ENCODE results near the gene FAAP20. TPM values are rescaled to one million over a fixed set of nuclear protein-coding genes. Genes with fewer than 3 reads are reported as not detected.

Gene FAAP20
- total RNA-seq, 1 experiment from 2014 or later, result 119 TPM

GRCh38 chr1:2209400-2210083, 15.0 kb upstream of the FAAP20 start:
- no peak overlapping the region for H2AK5ac ChIP-seq (ENCODE audit: insufficient read length, low read length)
- no peak overlapping the region for H3K18ac ChIP-seq (ENCODE audit: insufficient read length, low read depth, low read length)
- H4K5ac ChIP-seq (ENCODE audit: insufficient read length, low read depth, low read length), result no peak overlapping the region
- H3K14ac ChIP-seq (ENCODE audit: insufficient read depth, low read length), result no peak overlapping the region
- Mint-ChIP-seq H3K9me3 (no peaks in the 10 kb centered on the region), H3K27ac (peak overlapping the region in 1 of 3 experiments; percentile 83; a peak in 2 of 7 replicates), H3K4me1 (peaks cover 10 to 36% of the 10 kb centered on the region in 2 experiments), H3K36me3 (ENCODE audit: insufficient read depth in 1 of 3, low read depth in 3 of 3) (no peaks in the 10 kb centered on the region; a peak in 1 of 7 replicates), H3K4me3 (peak overlapping the region in 1 of 2 experiments; percentile 19; a peak in 1 of 5 replicates), H3K27me3 (ENCODE audit: low read depth) (peaks cover 13% of the 10 kb centered on the region)
- no peak overlapping the region for H4K8ac ChIP-seq (replicated peaks; ENCODE audit: insufficient read length, low read depth, low read length)
- no peak overlapping the region for H4K91ac ChIP-seq (ENCODE audit: insufficient read length, low read depth, low read length)
- no peak overlapping the region for H3K9ac ChIP-seq (ENCODE audit: extremely low read depth, insufficient read length, low read length)
- no peaks in the 10 kb centered on the region for H3K79me1 ChIP-seq (ENCODE audit: insufficient read depth, low read depth, low read length, poor library complexity, severe bottlenecking)
- H3K4ac ChIP-seq (ENCODE audit: low read depth, low read length), result no peak overlapping the region
- no peak overlapping the region for H2BK120ac ChIP-seq (ENCODE audit: low read depth, low read length, poor library complexity, severe bottlenecking)
- peaks cover 8% of the 10 kb centered on the region for H3K23me2 ChIP-seq (ENCODE audit: insufficient read length, low read depth, low read length, poor library complexity, severe bottlenecking)
- DNase-seq, result no peak
- no peak for TF ChIP-seq CTCF (conservative IDR thresholded peaks at IDR 0.05)
- H2BK15ac ChIP-seq (ENCODE audit: low read depth, low read length), result no peak overlapping the region
- H3K27ac ChIP-seq (ENCODE audit: insufficient read length, low read depth, low read length), result no peak overlapping the region
- no peaks in the 10 kb centered on the region for H3K27me3 ChIP-seq (ENCODE audit: insufficient read depth, low read length)
- no peak overlapping the region for H3K56ac ChIP-seq (ENCODE audit: insufficient read length, low read depth, low read length)
- H3T11ph ChIP-seq (ENCODE audit: low read length), result no peak overlapping the region
- no peaks in the 10 kb centered on the region for H3K9me3 ChIP-seq (ENCODE audit: control insufficient read depth, low read depth, low read length)
- H2BK20ac ChIP-seq (ENCODE audit: low read depth, low read length, poor library complexity, severe bottlenecking), result no peak overlapping the region
- no peak overlapping the region for H2BK5ac ChIP-seq (ENCODE audit: insufficient read length, low read length)
- no peak overlapping the region for H3K23ac ChIP-seq (ENCODE audit: insufficient read length, low read depth, low read length)
- H4K20me1 ChIP-seq (ENCODE audit: control insufficient read depth, insufficient read depth, insufficient read length), result no peaks in the 10 kb centered on the region
- H3K4me1 ChIP-seq (ENCODE audit: insufficient read depth, low read length), result no peaks in the 10 kb centered on the region
- WGBS (ENCODE audit: extremely low coverage, insufficient read length, low lambda C conversion rate), result no CpG with 5 or more reads among the region's 18 CpGs
- no peak overlapping the region for H2BK12ac ChIP-seq (ENCODE audit: insufficient read length, low read depth, low read length)
- H3K79me2 ChIP-seq (ENCODE audit: insufficient read depth, low read length), result no peaks in the 10 kb centered on the region
- H3K4me2 ChIP-seq (ENCODE audit: insufficient read depth, insufficient read length, low read length), result no peak overlapping the region
- H2AFZ ChIP-seq (ENCODE audit: low read length), result no peak overlapping the region

All from H9 (cell line).